GM21423 (cell line): ENCODE data around the gene MRPL55.

ENCODE experiments used
- ATAC-seq: cut with Tn5 transposase; IDR thresholded peaks from one replicate; pipeline ENCODE4 v1.9.1; 2021; ENCODE audit warnings: mild to moderate bottlenecking, moderate library complexity; ENCODE audit not compliant: unreplicated experiment

The MRPL55 gene

GRCh38 chr1:228109073-228109961 lies at the start of gene MRPL55:
Gene MRPL55 (minus strand): TSS chr1:228109299. CDS start chr1:228108260, 1,039 bp downstream.
- peak; percentile 90 for ATAC-seq

GRCh38 chr1:228158151-228159007 lies 49.3 kb upstream of the MRPL55 start:
- no peak for ATAC-seq

DNA sequence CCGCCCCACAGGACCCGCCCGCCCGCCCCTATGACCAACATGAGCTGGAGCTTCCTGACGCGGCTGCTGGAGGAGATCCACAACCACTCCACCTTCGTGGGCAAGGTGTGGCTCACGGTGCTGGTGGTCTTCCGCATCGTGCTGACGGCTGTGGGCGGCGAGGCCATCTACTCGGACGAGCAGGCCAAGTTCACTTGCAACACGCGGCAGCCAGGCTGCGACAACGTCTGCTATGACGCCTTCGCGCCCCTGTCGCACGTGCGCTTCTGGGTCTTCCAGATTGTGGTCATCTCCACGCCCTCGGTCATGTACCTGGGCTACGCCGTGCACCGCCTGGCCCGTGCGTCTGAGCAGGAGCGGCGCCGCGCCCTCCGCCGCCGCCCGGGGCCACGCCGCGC lies 48.6 kb upstream of the MRPL55 start:
- no peak for ATAC-seq

- no peak for ATAC-seq
Measured at GRCh38 chr1:228156941-228157728, 48.0 kb upstream of the MRPL55 start.

- no peak for ATAC-seq
Measured at GRCh38 chr1:228156515-228156881, 47.4 kb upstream of the MRPL55 start.

DNA sequence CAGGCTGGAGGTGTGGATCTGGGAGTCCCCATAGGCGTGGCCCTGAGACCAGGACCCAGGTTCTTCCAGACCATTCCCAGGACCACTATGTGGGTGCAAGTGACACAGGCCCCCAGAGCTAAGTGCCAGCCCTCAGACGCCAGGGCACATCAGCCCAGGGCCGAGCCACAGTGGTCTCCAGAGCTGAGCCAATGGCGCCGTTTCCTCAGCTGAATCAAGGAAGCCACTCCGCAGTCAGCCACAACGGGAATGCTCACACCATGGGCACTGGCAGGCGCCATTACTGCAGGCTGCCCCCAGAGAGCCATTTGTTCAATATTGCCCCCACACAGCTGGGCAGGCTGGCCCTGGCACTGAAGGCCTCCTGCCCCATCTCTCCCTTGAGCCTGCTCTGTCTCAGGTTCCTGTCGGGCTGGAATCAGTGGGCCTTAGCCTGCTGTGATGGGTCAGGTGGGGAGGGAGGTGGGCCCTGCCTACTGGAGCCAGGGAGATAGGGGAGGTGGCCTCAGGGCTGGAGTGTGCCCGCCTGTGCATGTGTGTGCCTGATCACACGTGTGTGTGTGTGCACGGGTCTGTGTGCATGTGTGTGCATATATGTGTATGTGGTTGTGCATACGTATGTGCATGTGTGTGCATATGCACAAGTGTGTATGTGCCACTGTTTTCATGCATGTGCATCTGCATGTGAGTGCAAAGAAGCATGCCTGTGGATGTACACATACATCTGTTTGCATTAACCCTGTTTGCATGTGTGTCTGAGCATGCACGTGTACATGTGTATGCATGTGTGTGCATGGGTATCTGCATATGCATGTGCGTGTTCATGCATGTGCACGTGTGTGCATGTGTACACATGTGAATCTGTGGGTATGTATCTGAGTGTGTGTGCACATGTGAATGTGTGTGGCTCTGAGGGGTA lies 46.8 kb upstream of the MRPL55 start:
- no peak for ATAC-seq

GRCh38 chr1:228154670-228155571 lies 45.8 kb upstream of the MRPL55 start:
- ATAC-seq = no peak

DNA sequence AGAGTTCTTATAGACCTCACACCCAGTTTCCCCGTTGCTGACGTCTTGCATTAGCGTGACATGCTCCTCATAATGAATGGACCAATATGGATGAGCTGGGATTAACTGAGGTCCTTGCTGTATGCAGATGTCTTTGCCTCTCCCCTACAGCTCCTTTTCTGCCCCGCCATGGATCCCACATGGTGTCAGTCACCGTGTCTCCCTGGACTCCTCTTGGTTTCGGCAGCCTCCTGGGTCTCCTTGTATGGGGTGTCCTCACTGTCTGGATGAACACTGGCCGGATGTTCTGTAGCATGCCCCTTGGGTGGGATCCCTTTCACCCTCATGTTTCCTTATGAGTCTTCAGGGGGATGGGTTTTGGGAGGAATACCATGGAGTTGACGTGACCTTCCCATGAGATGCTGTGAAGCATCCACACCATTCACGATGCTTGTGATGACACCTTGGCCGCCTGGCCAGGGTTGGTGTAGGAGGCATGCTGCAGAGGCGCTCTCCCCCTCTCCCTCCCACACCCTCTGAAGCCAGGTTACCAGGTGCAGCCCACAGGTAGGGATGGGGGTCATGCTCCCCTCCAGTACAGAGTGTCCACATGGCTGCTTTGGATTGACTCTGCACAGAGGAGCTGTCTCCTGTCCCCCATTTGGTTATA lies 45.0 kb upstream of the MRPL55 start:
- ATAC-seq = no peak

DNA sequence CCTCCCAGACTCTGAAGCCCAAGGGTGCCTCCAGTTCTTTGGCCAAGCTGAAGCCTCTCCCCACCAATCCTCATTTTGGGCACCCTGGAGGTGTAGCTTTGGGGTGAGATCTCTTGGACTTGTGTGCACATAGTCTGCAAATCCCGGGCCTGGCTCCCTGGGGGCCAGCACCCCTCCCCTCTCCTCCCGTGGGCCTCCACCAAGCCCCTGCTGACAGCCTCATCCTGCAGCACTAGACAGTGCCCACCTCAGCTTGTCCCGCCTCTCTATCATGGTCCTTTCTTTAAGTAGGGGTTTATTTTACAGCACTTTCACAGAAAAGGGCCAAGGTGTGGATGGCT lies 43.8 kb upstream of the MRPL55 start:
- ATAC-seq = no peak

DNA sequence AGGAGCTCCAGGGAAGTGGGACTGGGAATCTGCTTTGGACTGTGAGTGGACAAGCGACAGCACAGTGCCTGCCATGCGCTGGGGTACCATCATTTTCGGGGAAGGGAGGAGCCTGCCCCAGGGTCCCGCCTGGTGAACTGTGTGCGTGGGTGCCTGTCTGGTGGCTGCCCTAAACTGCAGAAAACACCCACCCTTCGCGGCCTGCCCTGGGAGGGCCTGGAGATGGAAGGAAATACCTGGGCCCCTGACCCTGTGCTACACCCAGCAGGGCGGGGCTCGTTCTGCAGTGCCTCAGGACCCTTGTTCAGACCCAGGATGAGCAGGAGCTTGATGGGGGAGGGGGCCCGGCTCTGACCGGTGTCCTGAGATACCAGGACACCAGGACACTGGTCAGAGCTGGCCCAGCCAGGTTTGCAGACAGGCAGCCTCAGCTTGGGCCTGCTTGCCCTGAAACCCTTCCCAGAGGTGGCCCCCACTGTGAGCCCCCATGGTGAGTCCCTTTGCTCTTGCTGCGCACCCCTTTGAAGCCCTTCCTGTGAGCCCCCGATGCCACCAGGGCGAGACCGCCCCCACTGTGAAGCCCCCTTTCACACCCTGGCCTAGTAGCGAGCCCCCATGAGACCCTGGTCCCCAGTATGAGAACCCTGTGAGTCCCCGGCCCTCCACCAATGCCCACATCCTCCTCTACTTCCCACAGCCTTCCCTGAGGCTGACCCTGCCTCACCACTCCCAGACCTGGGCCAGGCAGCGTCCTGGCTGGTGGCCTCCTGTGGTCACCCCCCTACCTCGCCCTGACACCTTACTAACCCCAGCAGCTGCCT lies 43.2 kb upstream of the MRPL55 start:
- no peak for ATAC-seq

DNA sequence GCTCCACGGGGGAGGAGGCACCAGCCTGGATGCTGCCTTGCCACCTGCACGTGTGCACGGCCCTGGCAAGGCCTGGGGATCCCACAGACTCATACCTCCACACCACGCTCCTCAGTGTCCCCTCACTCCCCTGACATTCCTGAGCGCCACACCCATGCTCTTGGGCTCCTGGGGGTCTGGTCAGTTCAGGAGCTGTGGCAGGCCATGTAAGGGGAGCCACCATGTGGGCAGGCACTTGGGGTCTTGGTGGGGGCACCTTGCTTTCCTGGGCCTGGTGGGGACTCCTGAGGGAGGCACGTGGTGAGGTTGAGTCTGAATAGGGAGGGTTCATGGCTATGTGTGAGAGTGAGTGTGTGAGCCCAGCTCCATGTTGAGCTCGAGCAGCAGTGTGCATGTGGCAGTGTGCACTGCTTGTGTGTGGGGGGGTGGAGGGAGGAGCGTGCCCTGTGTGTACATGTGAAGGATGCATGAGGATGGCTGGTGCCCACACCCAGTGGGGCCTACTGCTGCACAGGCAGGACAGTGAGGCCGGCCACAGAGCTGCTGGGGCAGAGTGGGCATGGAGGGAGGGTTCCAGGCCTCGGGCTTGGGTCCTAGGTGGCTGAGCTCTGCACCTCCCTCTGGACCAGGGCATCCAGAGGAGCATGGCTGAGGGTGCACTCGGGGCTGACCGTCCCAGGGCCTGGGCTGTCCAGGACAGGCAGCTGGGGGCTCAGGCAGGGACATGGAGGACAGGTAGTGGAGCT lies 42.3 kb upstream of the MRPL55 start:
- ATAC-seq = no peak

- no peak for ATAC-seq
Measured at GRCh38 chr1:228150461-228151179, 41.5 kb upstream of the MRPL55 start.

GRCh38 chr1:228150120-228150460 lies 41.0 kb upstream of the MRPL55 start:
- ATAC-seq = no peak

DNA sequence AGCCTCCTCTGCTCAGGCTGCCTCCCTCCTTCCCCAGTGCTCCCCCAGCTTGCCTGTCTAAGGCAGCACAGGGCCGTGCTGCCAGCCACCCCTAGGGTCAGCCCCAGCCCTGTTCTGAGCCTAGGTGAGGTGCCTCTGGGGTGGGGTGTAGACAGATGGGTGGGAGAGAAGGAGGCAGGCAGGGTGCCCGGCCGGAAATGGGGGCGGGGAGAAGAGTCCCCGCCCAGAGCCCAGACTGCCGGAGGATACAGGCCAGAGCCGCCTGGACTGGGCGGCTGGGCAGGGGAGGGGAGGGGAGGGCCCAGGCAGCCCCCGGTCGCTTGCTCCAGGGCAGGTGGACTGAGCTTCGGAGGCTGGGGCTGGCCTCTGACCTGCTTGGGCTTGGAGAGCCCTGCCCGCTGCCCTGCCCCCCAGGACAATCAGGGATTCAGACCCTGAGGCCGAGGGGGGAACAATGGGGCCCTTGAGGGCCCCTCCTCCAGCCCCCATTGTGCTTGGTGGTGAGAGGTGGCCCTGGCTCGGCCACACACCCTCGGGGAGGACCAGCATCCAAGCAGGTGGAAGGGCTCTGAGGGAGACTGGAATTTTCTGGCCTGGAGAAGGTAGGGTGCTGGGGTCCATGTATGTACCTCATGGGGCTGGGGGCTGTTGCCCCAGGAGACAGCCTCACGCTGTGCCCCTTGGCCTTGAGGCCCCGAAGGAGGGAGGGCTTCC lies 40.5 kb upstream of the MRPL55 start, which contains the start of gene GJC2:
Gene GJC2, plus strand, starts transcription at position 525 of the 714 bp plus-strand sequence. CDS start 7,829 bp downstream, outside the sequence.
- ATAC-seq = no peak

DNA sequence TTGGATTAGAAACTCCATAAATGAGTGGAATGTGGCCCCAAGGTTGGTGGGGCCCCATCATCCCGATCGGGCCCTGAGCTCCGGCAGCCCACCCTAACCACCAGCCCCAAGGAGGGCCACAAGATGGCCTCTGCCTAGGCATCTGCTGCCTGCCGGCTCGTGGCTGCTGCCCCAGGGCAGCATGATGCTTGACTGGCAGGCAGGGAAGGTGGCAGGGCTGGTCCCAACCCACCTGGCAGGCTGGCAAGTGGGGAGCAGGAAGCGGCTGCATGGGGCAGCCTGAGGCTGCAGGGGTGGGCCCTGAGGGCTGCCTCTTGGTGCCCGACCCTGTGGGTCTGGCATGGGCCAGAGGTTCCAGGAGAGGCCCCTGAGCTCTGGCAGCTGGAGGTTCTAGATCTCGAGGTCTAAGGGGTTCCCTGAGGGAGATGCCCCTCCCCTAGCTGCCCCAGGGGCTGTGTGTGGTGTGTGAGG lies 39.9 kb upstream of the MRPL55 start:
- ATAC-seq = no peak
